Right cardiac atrium (tissue), 5 donors: ENCODE results near the gene TBC1D5. TPM values are rescaled to one million over a fixed set of nuclear protein-coding genes. Genes with fewer than 3 reads are reported as not detected.
"Not testable (repeated sequence)": the region's sequence is repeated elsewhere in the genome, so short reads cannot be mapped to it uniquely, and the experiment has no call there.

Source experiments
- ATAC-seq, 2 donors: fragments of 200-7000 bp; cut with Tn5 transposase; one replicate each; pipeline versions ENCODE4 v1.8.0 to v1.9.1; 2020; ENCODE audit warnings: moderate library complexity in 2 of 2, mild to moderate bottlenecking in 1 of 2
- DNase-seq, 3 donors: peaks; one replicate each; pipeline ENCODE4 v3.0.0-alpha.2; 2020
- H3K27ac ChIP-seq: one replicate; pipeline ENCODE4 v1.5.1; 2013; ENCODE audit warnings: mild to moderate bottlenecking, low read length, control low read depth, moderate library complexity
- H3K27me3 ChIP-seq: one replicate; pipeline ENCODE4 v1.6.1; 2013; ENCODE audit not compliant: control insufficient read depth, insufficient read depth
- H3K4me1 ChIP-seq: one replicate; pipeline ENCODE4 v1.6.1; 2013; ENCODE audit warnings: low read length; ENCODE audit not compliant: control insufficient read depth, insufficient read depth
- H3K4me3 ChIP-seq: one replicate; pipeline ENCODE4 v1.5.1; 2013; ENCODE audit warnings: low read length, control low read depth
- H3K9me3 ChIP-seq: one replicate; pipeline ENCODE4 v1.6.1; 2013; ENCODE audit warnings: low read length; ENCODE audit not compliant: control insufficient read depth
- WGBS: extraction: QIAGEN DNeasy Blood & Tissue Kit; methylation state at CpG from one replicate; pipeline ENCODE4 v1.1.7; 2013; 5-methylcytosine and 5-hydroxymethylcytosine counted together
- intact Hi-C, 4 donors: fragments of 100-400 bp; cut with DNase I; formaldehyde crosslinking; loops; one replicate each; pipeline versions ENCODE4 v1.11.0 to v1.14.0; 2022 to 2023
- polyA plus RNA-seq: library from polyadenylated mRNA; stranded (reverse); fragments of 200-250 nt; gene quantifications from one replicate; pipeline ENCODE4 v1.2.3, GENCODE V29; 2013
- total RNA-seq, 4 donors: library from RNA; stranded (reverse); fragmentation: NEBNext Ultra II Directional; extraction: Animal tissue kit (Norgen Biotek cat#: 25700); gene quantifications; one replicate each; pipeline ENCODE4 v1.2.1, GENCODE V29; 2021
- donor health status: healthy with polysubstance abuse.
- donor health status: DM: no; HTN: yes; CAD: no.
- donor health status: DM: no; HTN: no; CAD: no.
- donor health status: DM: no; HTN: yes; CAD: no; lungs with severe emphysema.
- donor health status: DM: yes; HTN: yes; CAD: no.

Gene TBC1D5
- total and polyA plus RNA-seq, 5 donors = 9.0 to 44.3 (median 39.6) TPM

DNA sequence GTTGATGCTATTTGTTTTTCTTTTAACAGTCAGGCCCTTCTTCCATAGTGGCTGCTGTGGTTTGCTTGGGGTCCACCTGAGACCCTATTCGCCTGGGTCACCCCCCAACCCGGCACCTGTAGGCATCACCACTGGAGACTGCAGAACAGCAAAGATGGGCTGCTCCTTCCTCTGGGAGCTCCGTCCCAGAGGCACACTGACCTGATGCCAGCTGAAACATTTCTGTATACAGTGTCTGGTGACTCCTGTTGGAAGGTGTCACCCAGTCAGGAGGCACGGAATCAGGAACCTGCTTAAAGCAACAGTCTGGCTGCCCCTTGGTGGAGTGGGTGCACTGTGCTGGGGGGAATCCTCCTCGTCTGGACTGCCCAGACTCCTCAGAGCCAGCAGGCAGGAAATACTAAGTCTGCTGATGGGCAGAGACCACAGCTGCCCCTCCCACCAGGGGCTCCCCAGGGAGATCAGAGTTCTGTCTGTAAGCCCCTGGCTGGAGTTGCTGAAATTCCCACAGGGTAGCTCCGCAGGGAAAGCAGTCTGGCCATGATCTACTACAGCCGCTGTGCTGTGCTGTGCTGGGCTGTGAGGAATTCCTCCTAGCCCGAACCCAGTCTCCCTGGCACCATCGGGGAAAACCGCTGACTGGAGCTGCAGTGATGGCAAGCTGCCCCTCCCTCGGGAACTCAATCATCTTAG, 248.2 kb downstream of the TBC1D5 start:
- DNase-seq = peak in 2 of 3 donors; percentile 51 to 74
- H3K4me3 ChIP-seq = no peak overlapping the region
- peak; percentile 45 to 66 for ATAC-seq

GRCh38 chr3:17491601-17492000, 250.8 kb downstream of the TBC1D5 start:
- H3K27me3 ChIP-seq = no peaks in the 10 kb centered on the region
- intact Hi-C loops = no loop called here
- no peaks in the 10 kb centered on the region for H3K9me3 ChIP-seq
- no peak overlapping the region for H3K27ac ChIP-seq
- H3K4me3 ChIP-seq = no peak overlapping the region
- WGBS = 45% methylated on average over 4 of the region's 4 CpGs
- no peak for ATAC-seq
- no peak for DNase-seq
- H3K4me1 ChIP-seq = no peaks in the 10 kb centered on the region

More for the DNA sequence above, 248.2 kb downstream of the TBC1D5 start:
- WGBS = 74% methylated on average over 11 of the region's 11 CpGs
- intact Hi-C loops = no loop called here
- no peak overlapping the region for H3K27ac ChIP-seq
- no peaks in the 10 kb centered on the region for H3K4me1 ChIP-seq
- no peaks in the 10 kb centered on the region for H3K27me3 ChIP-seq
- H3K9me3 ChIP-seq = no peaks in the 10 kb centered on the region

DNA sequence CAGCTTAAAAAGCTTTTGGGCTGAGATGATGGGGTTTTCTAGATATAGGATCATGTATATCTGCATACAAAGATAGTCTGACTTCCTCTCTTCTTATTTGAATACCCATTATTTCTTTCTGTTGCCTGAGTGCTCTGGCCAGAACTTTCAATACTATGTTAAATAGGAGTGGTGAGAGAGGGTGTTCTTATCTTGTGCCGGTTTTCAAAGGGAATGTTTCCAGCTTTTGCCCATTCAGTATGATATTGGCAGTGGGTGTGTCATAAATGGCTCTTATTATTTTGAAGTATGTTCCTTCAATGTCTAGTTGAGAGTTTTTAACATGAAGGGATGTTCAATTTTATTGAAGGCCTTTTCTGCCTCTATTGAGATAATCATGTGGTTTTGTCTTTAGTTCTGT, 251.2 kb downstream of the TBC1D5 start:
- H3K27me3 ChIP-seq, H3K27ac ChIP-seq, ATAC-seq, H3K4me1 ChIP-seq, H3K4me3 ChIP-seq, DNase-seq, intact Hi-C loops, H3K9me3 ChIP-seq: not testable (repeated sequence)
- WGBS = 41% methylated on average over 1 of the region's 1 CpG

GRCh38 chr3:17489139-17489538, 253.3 kb downstream of the TBC1D5 start:
- intact Hi-C loops = no loop called here
- DNase-seq (no peak), ATAC-seq (no peak)
- H3K9me3 ChIP-seq = no peaks in the 10 kb centered on the region
- no peaks in the 10 kb centered on the region for H3K4me1 ChIP-seq
- H3K27ac ChIP-seq = no peak overlapping the region
- no peak overlapping the region for H3K4me3 ChIP-seq
- H3K27me3 ChIP-seq = no peaks in the 10 kb centered on the region

- WGBS = 83% methylated on average over 10 of the region's 10 CpGs
- ATAC-seq (peak; percentile 45 to 75), DNase-seq (peak in 2 of 3 donors; percentile 59 to 60)
- no peak overlapping the region for H3K27ac ChIP-seq
- no peaks in the 10 kb centered on the region for H3K4me1 ChIP-seq
- H3K27me3 ChIP-seq = no peaks in the 10 kb centered on the region
- H3K9me3 ChIP-seq = no peaks in the 10 kb centered on the region
- H3K4me3 ChIP-seq = no peak overlapping the region
- intact Hi-C loops = no loop called here
These were observed 261.3 kb downstream of the TBC1D5 start for GRCh38 chr3:17481116-17481515.

GRCh38 chr3:17479681-17480405, 262.6 kb downstream of the TBC1D5 start:
- Histone ChIP-seq H3K4me3 (no peak overlapping the region), H3K4me1 (no peaks in the 10 kb centered on the region), H3K27ac (no peak overlapping the region), H3K9me3 (no peaks in the 10 kb centered on the region), H3K27me3 (no peaks in the 10 kb centered on the region)
- intact Hi-C loops = no loop called here
- ATAC-seq = peak in 1 of 2 donors; percentile 33
- peak in 1 of 3 donors; percentile 42 for DNase-seq
- 98% methylated on average over 16 of the region's 16 CpGs for WGBS

DNA sequence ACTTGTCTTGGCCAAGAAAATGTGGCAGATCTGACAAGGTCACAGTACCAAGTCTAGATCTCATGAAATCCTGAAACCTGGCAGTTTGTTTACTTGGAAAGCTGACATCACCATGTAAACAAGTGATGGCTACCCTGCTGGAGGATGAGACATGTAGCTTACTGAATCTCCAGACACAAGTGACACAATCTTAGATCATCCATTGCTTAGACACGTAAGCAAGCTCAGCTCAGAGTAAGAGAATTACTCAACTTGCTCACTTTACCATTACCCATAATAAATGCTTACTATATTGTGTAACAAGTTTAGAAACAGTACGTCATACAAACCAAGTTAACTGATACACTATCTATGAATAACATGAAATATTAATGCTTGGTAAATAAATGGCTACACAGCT, 263.8 kb downstream of the TBC1D5 start:
- DNase-seq (no peak), ATAC-seq (no peak)
- Histone ChIP-seq H3K27ac (no peak overlapping the region), H3K27me3 (no peaks in the 10 kb centered on the region), H3K9me3 (no peaks in the 10 kb centered on the region), H3K4me1 (no peaks in the 10 kb centered on the region), H3K4me3 (no peak overlapping the region)
- WGBS = 67% methylated on average over 2 of the region's 2 CpGs
- intact Hi-C loops = no loop called here

DNA sequence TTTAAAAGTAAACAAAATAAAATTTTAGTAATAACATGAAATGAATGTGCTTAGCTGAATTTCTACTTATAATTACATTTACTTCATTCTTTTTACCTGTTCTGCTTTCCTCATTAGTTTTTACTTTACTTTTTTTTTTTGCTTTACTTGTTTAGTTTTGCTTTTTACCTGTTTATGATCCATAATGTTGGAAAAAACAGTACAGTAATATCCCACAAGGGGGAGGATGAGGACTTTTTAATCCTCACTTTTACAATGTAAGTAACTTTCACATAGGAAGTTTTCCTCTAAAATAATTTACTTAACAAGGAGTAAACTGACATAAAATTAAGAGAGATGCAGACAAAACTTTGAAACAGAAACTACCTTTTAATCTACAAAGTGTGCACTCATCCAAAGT, 268.7 kb downstream of the TBC1D5 start:
- intact Hi-C loops = no loop called here
- Histone ChIP-seq H3K27me3 (no peaks in the 10 kb centered on the region), H3K27ac (no peak overlapping the region), H3K4me3 (no peak overlapping the region), H3K4me1 (no peaks in the 10 kb centered on the region), H3K9me3 (no peaks in the 10 kb centered on the region)
- ATAC-seq (no peak), DNase-seq (no peak)

DNA sequence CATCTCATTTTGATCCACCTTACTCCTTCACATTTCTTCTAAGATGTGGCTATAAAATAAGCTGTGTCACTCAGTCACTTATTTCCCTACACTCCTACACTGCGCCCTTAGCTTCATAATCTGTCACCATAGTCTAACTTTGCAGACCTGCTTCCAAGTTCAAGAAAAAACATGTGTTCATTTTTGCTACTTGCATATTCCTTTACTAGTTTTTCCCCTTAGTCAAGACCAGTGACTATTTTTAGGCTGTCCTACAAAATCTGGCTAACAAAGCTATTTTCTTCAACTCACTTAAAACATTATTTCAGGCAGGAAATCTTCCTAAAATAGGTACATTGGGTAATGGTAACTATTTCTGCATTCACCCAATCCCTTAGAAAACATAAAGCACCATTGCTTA, 272.5 kb downstream of the TBC1D5 start:
- Histone ChIP-seq H3K27ac (no peak overlapping the region), H3K9me3 (no peaks in the 10 kb centered on the region), H3K27me3 (no peaks in the 10 kb centered on the region), H3K4me1 (no peaks in the 10 kb centered on the region), H3K4me3 (no peak overlapping the region)
- 90% methylated on average over 1 of the region's 1 CpG for WGBS
- ATAC-seq (no peak), DNase-seq (no peak)
- intact Hi-C loops = no loop called here

GRCh38 chr3:17469520-17469919, 272.9 kb downstream of the TBC1D5 start:
- intact Hi-C loops = no loop called here
- H3K9me3 ChIP-seq = no peaks in the 10 kb centered on the region
- DNase-seq (no peak), ATAC-seq (no peak)
- no peak overlapping the region for H3K4me3 ChIP-seq
- 90% methylated on average over 3 of the region's 3 CpGs for WGBS
- H3K4me1 ChIP-seq = no peaks in the 10 kb centered on the region
- H3K27me3 ChIP-seq = no peaks in the 10 kb centered on the region
- no peak overlapping the region for H3K27ac ChIP-seq

DNA sequence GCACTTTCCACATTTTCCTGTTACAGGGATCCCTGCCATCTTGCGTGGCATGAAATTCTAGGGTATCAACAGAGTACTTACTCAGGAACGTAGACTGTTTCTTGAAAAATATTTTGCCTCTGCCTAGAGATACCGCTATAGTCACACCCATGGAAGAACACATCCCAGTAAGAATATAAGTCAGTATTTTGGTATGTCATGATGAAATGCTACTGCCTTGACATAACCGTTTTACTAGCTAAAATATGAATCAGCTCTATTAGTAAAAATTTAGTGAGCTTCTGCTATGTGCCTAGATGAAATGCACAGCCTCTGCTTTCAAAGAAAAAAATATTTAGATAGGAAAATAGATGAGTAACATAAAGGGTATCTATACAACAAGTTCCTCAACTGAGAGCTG, 276.4 kb downstream of the TBC1D5 start:
- H3K4me1 ChIP-seq = no peaks in the 10 kb centered on the region
- DNase-seq = no peak
- intact Hi-C loops = no loop called here
- ATAC-seq = no peak
- H3K27me3 ChIP-seq = no peaks in the 10 kb centered on the region
- H3K4me3 ChIP-seq = no peak overlapping the region
- no peaks in the 10 kb centered on the region for H3K9me3 ChIP-seq
- H3K27ac ChIP-seq = no peak overlapping the region
- WGBS = 97% methylated on average over 4 of the region's 4 CpGs
